NOMO-1 treated with DMSO at 0.1 percent for 48 hours (cell line): ENCODE results near the gene PSAT1.

Experiments
- DNase-seq: peaks from one replicate; lab custom pipeline; 2025; ENCODE audit not compliant: unreplicated experiment; lab: John Stamatoyannopoulos, UW

The PSAT1 gene

DNA sequence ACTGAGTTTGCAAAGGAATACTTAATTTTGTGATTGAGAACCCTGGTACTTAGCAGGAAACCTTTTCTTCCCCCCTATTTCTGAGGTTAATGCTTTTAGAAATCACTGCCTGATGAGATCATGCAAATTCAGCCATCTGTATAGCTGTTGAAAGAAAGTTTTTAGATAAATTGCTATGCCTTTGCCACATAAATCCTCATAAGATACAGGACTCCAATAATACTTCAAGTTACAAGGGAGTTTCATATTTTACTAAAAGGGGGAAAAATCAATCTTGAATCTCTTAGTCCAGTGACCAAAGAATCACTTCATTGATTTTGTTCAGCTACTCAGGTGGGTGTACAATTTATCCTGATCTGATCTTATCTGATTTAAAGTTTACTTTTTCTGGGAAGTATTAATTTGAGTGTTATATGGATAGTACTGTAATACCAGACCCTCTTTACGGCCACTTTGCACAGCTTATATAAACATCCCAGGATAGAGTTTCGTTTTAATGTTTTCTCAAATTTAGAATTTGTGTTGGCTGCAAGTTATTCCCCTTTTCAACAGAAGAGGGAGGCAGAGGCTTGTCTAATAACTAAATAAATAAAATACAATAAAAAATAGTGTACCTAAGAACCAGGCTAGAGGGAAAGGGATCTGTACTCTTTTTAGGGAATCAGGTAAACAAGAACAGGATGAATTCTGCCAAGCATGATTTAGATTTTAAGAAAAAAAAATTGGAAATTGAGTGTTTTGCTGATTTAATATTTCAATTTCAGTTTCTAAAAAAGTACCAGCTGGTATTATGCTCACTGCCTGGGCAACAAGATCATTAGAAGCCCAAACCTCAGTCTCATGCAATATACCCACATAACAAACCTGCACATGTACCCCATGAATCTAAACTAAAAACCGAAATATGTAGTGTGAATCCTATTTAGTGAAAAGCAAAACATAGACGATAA lies 69.1 kb downstream of the PSAT1 start:
- DNase-seq, result no peak

GRCh38 chr9:78366827-78367226 lies 69.9 kb downstream of the PSAT1 start:
- no peak for DNase-seq

DNA sequence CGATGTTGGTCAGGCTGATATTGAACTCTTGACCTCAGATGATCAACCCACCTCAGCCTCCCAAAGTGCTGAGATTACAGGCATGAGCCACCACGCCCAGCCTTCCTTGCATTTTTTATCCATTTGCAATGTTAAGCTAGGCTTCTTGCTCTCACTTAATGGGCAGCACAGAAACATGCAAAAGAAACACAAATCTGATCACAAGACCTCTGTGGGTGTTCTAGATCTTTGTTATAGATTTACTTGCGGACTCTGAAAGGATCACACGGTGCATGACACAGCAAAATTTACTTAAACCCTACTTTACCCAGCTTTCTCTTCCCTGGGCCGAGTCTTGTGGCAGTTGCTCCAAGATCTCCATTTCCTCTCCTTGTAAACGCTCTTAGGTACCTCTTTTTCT lies 71.3 kb downstream of the PSAT1 start:
- DNase-seq, result no peak

DNA sequence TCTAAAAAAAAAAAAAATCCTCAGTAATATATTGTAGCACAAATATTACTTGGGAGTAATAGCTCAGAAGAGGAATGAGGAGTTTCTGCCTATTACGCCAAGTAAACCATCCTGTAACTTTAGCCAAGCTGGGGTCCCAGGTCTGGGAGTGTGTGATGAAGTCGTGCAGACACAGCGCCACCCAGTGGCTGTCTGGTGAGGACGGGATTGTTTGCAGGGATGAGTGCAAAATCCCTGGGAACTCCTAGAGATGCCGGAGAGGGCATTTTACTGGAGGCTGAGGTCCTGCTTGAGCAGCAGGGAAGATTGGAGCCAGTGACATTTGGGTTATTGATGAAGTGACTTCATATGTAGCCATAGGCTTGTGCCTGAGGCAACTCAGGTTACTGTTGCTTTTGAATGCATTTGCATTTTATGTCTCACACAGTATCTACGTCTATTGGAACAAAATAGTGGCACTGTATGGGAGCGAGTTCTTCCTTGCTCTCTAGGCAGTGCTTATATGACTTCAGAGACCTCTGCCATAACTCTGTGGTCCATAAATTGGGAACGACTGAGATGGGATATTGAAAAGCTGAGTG lies 72.8 kb downstream of the PSAT1 start:
- no peak for DNase-seq

DNA sequence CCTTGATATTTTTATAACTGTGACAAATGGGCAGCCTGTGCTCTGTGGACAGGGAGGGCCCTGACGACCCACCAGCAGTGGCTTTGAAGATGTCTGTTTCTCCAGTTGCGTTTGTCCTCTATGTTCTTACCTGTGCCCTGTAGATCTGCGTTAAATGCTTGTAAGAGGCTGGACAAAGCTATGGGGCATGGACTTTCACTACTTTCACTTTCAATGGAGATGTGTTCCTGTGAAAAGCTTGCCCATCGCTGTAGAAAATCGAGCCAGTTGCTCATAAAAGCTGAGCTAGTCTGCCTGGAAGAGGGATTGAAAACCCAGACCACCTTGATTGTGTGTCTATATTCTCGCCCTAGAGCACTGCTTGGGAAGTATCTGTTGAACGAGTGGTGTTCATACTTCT lies 74.1 kb downstream of the PSAT1 start:
- no peak for DNase-seq

DNA sequence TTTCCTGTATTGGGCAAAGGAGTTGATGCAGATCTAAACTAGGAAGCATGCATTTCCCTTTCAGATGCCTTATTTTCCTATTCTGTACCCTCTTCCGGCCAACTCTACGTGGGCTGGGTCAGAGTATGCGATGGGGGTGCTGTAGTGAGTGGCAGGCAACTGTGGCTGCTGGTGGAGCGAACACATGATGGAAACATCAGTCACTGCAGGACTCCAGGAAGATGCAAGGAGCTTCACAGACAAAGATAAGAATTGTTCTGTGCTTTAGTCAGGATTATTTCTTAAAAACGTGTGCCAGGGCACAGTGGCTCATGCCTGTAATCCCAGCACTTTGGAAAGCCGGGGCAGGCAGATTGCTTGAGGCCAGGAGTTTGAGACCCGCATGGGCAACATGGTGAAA lies 75.1 kb downstream of the PSAT1 start:
- DNase-seq, result no peak
